Central memory CD8-positive, alpha-beta T cell (primary cell): ENCODE data around the gene EFNB1.
A peak's percentile ranks its signal among the peaks of the same experiment; 100 is the strongest.

Source experiments
- ATAC-seq: fragments of 150-1000 bp; cut with Tn5 transposase; replicated peaks from 2 replicates; pipeline ENCODE4 v1.10.0; 2022; ENCODE audit warnings: mild to moderate bottlenecking, moderate FRiP score, moderate number of reproducible peaks; ENCODE audit not compliant: poor library complexity, severe bottlenecking; ENCODE audit errors: extremely low read depth
- DNase-seq, 2 donors: peaks; one replicate each; pipeline ENCODE4 v3.0.0; 2021; ENCODE audit warnings: low spot score in 2 of 2
- H3K27ac Mint-ChIP-seq: one replicate; pipeline ENCODE4 v1.8.0; 2022; ENCODE audit warnings: low read depth, mild to moderate bottlenecking, moderate library complexity, mixed read lengths
- H3K27me3 Mint-ChIP-seq: one replicate; pipeline ENCODE4 v1.8.0; 2022; ENCODE audit warnings: mixed read lengths
- H3K36me3 Mint-ChIP-seq: one replicate; pipeline ENCODE4 v1.8.0; 2022; ENCODE audit warnings: mild to moderate bottlenecking, moderate library complexity, mixed read lengths; ENCODE audit not compliant: insufficient read depth
- H3K4me1 Mint-ChIP-seq: one replicate; pipeline ENCODE4 v1.8.0; 2022; ENCODE audit warnings: mixed read lengths
- H3K4me3 Mint-ChIP-seq: one replicate; pipeline ENCODE4 v1.8.0; 2022; ENCODE audit warnings: mild to moderate bottlenecking, moderate library complexity, mixed read lengths
- H3K9me3 Mint-ChIP-seq: one replicate; pipeline ENCODE4 v1.8.0; 2022; ENCODE audit warnings: mixed read lengths

Gene EFNB1

DNA sequence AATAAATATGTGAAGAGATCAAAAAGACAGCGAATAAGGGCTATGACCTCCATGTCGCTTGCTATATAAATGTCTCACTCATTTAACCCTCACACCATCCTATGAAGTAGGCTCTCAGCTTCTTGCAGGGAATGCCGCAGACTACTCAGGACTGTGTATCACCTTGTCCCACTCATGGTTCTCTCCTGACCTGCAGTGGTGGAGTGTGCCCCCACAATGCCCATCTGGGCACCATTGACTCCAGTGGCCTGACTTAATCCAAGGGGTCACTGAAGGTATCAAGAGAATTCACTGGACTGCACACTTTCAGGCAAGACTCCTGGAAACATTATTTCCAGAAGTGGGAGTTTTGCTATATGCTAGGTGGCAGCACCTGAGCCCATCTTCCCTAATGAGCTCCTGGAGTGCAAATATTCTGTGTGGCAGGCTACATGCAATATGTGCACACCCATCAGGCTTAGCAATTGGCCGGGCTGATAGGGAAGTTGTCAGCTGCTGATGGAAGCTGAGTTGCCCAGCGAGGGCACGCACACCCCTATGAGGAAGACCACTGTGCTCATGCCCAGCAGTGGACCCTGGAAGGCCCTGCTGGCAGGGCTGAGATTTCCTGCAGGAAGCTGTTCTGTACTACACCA lies 8.2 kb upstream of the EFNB1 start:
- Mint-ChIP-seq H3K27me3 (no peaks in the 10 kb centered on the region), H3K27ac (no peak overlapping the region), H3K4me1 (peaks cover 5% of the 10 kb centered on the region), H3K36me3 (no peaks in the 10 kb centered on the region), H3K9me3 (no peaks in the 10 kb centered on the region), H3K4me3 (no peak overlapping the region)
- DNase-seq: no peak
- no peak for ATAC-seq

DNA sequence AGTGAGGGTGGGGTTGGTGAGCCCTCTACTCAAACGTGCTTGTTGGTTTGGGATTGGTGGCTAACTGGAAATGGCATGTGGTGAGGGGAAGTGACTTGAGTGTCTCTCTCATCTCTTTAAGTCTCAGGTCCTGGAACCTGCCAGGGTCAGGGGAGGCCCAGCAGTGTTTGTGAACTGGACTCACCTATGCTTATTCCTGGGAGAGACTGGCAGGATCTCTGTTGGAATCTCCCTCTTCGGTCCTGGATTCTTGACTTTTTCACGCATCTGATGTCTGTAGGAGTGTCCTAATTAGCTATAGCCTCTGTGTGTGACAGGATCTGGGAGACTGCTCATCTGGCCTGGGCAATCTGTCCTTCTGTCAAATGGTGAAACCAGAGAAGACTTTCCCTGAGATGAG lies 7.2 kb upstream of the EFNB1 start:
- DNase-seq: no peak
- H3K9me3 Mint-ChIP-seq: no peaks in the 10 kb centered on the region
- H3K4me3 Mint-ChIP-seq: no peak overlapping the region
- no peak for ATAC-seq
- H3K36me3 Mint-ChIP-seq: no peaks in the 10 kb centered on the region
- no peaks in the 10 kb centered on the region for H3K27me3 Mint-ChIP-seq
- peaks cover 5% of the 10 kb centered on the region for H3K4me1 Mint-ChIP-seq
- no peak overlapping the region for H3K27ac Mint-ChIP-seq

DNA sequence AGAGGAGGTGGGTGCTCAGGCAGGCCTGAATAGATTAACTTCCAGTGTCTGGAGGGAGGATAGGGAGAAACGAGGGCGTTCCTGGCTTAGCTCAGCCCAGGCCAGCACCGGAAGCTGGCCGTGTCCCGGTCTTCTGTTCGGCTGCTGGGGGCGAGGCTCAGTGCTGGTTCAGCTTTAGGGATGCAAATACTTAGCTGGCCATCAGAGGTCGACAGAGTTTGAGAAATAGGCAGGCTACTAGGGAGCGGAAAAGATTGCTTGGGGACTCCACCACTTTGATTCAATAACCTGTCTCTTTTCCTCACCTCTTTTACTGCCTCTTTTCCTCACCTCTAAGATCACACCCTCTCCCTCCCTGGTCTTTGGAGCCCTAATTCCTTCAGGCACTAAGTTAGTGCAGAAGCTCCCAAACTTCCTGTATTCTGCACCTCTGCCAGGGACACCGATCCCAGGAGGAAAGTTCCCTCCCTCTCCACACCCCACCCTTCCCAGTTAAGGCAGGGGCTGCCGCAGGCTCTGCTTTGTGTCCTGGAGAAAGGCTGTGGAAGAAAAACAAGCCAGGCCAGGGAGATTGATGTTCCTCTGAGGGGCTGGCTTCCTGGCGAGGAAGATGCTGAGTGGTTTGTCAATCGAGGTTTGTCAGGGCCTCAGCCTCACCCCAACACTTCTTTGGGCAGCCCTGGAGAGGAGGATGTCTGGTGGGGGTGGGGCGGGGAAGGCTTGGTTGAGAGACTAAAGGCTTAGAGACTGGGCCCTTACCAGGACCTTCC lies 6.0 kb upstream of the EFNB1 start:
- H3K27ac Mint-ChIP-seq: no peak overlapping the region
- H3K27me3 Mint-ChIP-seq: no peaks in the 10 kb centered on the region
- no peak overlapping the region for H3K4me3 Mint-ChIP-seq
- H3K9me3 Mint-ChIP-seq: no peaks in the 10 kb centered on the region
- peaks cover 8% of the 10 kb centered on the region for H3K4me1 Mint-ChIP-seq
- DNase-seq (no peak), ATAC-seq (no peak)
- no peaks in the 10 kb centered on the region for H3K36me3 Mint-ChIP-seq

DNA sequence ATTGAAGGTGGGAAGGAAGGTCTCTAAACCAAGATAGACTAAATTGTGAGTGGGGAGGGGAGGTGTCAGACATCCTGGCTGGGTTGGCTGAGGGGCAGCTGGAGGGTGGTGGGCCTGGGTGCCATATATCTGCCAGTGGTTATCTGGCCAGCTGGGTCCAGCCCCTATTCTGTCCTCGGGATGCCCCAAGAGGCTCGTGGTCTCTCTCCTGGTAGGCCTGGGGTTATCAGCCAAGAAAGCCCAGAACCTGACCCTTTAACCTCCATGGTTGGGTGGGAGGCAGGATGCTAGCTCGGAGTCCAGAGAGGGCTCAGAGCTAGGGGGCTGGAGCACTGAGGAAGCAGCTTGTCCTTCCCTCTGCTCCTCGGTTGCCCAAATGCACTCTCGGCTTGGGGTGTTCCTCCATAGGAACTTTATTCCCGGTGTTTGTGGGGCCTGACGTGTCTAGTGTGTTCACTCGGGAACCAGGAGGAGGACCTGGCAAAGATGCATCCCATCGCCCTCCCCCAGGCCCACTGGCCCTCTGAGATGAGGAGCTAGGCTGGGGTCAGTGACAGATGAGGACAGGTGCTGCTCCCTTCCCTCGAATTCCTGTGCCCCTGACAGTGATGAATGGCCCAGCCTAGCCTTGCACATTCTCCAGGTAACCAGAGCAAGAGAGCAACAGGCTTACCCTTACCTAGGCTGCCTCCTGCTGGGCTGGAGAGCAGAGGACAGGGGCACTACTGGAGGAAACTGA lies 5.2 kb upstream of the EFNB1 start:
- Mint-ChIP-seq H3K4me3 (no peak overlapping the region), H3K4me1 (peaks cover 14% of the 10 kb centered on the region), H3K27me3 (no peaks in the 10 kb centered on the region), H3K27ac (no peak overlapping the region), H3K36me3 (peaks cover 1% of the 10 kb centered on the region), H3K9me3 (no peaks in the 10 kb centered on the region)
- DNase-seq: no peak
- no peak for ATAC-seq

DNA sequence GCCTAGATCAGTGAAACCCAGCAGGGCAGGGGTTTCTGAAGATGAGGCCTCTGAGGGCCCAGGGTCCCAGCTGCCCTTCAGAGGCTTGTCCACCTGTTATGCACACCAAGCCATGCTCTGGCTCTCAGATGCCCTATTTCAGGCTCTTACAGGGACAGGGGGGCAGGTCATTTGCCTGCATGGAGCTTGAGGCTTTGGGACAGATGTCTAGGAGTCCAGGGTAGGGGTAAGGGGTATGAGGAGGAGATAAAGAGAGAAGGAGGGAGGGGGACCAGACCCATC lies 4.7 kb upstream of the EFNB1 start:
- no peak for ATAC-seq
- H3K27ac Mint-ChIP-seq: no peak overlapping the region

DNA sequence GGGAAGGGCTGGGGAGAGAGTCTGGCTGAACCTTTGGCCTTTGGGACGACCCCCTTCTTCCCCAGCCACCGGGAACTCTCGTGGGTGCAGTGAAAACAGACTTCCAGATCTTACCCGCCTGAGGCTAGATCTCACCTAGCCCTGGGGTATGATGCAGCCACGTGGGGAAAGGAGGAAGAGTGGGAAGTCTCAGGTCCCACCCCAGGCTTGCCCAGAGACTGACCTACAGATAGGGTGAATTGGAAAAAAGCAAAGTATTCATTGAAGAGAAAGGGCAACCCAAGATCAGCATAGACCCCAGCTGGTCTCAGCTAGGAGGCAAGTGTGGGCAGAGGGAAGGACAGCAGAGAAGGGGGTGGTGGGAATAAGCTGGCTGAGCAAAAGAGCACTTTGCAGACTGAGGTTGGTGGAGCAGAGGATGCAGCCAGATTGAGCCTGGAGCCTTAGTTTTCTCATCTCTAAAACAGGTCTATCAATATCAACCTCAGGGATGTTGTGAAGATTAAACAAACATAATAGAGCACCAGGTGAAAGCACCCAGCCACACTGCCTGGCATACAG lies 4.2 kb upstream of the EFNB1 start:
- H3K9me3 Mint-ChIP-seq: no peaks in the 10 kb centered on the region
- no peak for ATAC-seq
- no peaks in the 10 kb centered on the region for H3K27me3 Mint-ChIP-seq
- no peak overlapping the region for H3K27ac Mint-ChIP-seq
- no peak overlapping the region for H3K4me3 Mint-ChIP-seq
- peaks cover 3% of the 10 kb centered on the region for H3K36me3 Mint-ChIP-seq
- DNase-seq: no peak
- peaks cover 19% of the 10 kb centered on the region for H3K4me1 Mint-ChIP-seq

More for the DNA sequence above, 4.7 kb upstream of the EFNB1 start:
- H3K36me3 Mint-ChIP-seq: peaks cover 3% of the 10 kb centered on the region
- no peaks in the 10 kb centered on the region for H3K27me3 Mint-ChIP-seq
- no peaks in the 10 kb centered on the region for H3K9me3 Mint-ChIP-seq
- peaks cover 19% of the 10 kb centered on the region for H3K4me1 Mint-ChIP-seq
- no peak overlapping the region for H3K4me3 Mint-ChIP-seq
- DNase-seq: no peak

DNA sequence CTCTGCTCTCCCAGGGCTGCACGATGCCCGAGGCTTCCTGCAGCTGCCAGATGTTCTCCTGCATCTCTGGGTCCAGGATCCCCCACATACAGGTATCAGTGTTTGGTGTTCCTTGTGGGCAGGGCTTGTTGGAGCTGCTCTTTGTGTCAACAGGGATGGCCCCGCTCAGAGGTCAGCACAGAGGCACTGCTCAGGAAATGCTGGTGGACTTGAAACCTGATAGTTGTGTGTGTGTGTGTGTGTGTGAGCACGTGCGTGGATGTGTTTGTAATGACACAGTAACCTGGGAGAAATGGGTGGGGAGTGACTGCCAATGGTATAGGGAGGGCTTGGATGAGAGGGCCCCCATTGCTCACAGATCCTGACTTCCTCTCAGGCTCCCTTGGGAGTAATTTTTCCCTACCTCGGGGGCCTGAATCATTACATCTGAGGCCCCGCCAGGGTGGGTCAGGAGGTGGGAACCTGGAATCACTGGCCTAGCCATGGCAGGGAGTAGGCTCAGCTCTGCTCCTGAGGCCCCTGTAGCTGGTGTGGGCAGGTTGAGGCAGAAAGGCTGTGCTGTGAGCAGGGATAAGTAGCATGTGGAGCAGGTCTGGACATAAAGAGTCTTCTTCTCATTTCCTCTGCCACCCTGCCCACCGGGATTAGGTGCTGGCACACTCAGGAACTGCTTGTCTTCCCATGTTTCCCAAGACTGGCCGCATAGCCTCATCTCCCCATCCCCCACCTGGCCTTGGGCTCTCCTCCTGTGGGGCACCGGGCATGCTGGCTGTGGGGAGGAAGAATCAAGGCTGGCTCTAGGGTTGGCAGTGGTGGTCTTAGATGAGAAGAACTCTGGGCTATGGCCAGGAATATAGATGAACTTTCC lies 2.5 kb upstream of the EFNB1 start:
- Mint-ChIP-seq H3K9me3 (no peaks in the 10 kb centered on the region), H3K4me1 (peaks cover 22% of the 10 kb centered on the region), H3K27ac (no peak overlapping the region), H3K4me3 (no peak overlapping the region), H3K27me3 (no peaks in the 10 kb centered on the region), H3K36me3 (peaks cover 3% of the 10 kb centered on the region)
- DNase-seq (no peak), ATAC-seq (no peak)

DNA sequence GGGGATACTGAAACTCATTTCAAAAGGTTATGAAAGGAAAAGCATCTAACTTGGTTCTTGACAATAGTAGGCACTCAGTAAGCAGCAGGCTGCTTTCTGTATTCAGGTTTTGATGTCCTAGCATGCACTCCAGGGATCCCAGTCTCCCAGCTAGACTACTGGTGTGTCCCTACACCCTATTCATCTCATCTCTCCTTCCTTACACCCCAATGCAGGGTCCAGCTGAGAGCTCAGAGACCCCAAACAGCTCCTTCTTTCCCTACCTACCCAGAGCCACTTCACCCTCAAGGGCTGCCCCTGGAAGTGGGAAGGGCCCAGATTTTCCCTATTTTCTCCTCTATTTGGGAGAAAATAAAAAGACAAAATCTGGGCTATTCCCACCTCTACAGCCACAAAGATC lies 1.6 kb upstream of the EFNB1 start:
- H3K4me3 Mint-ChIP-seq: peak overlapping the region; percentile 94
- H3K27ac Mint-ChIP-seq: no peak overlapping the region
- DNase-seq (no peak), ATAC-seq (no peak)
- H3K27me3 Mint-ChIP-seq: no peaks in the 10 kb centered on the region
- peaks cover 3% of the 10 kb centered on the region for H3K36me3 Mint-ChIP-seq
- H3K4me1 Mint-ChIP-seq: peaks cover 30% of the 10 kb centered on the region
- no peaks in the 10 kb centered on the region for H3K9me3 Mint-ChIP-seq

DNA sequence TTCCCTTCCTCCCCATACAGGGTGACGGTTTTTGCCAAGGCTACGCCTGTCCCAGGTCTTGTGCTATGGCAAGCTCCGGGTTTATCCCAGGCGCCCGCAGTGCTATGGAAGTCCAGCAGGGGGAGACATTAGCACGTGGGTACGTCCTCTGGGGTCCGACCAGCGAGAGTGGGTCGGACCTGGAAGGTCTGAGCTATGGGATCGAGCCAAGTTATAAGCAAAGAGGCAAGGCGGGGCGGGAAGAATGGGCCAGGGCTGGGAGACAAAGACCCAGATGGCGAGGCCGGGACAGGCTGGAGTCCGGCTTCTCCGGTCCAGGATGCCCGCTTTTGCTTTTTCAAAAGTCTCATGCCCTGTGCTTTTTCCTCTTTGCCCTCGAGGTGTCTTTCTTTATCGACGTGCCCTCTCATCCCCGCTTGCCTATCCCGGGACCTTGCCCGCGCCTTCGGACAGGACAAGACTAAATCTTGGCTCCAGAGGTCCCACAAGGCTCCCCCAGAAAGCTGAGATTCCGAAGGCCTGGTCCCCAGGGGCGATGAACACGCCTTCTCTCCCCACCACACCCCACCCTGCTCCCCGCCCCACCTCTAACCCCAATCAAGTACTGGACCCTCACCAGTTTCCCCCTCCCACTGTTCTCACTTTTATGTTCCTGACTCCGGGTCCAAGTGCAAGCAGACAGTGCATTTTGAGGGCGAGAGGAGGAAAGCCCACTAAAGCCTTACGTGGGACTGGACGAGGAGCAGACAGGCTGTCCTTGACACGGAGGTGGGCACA lies 785 bp upstream of the EFNB1 start:
- peak overlapping the region; percentile 74 for H3K27ac Mint-ChIP-seq
- peak; percentile 55 for DNase-seq
- peaks cover 27% of the 10 kb centered on the region for H3K4me1 Mint-ChIP-seq
- peak overlapping the region; percentile 94 for H3K4me3 Mint-ChIP-seq
- peak; percentile 4 for ATAC-seq
- H3K36me3 Mint-ChIP-seq: peaks cover 3% of the 10 kb centered on the region
- H3K27me3 Mint-ChIP-seq: no peaks in the 10 kb centered on the region
- no peaks in the 10 kb centered on the region for H3K9me3 Mint-ChIP-seq

DNA sequence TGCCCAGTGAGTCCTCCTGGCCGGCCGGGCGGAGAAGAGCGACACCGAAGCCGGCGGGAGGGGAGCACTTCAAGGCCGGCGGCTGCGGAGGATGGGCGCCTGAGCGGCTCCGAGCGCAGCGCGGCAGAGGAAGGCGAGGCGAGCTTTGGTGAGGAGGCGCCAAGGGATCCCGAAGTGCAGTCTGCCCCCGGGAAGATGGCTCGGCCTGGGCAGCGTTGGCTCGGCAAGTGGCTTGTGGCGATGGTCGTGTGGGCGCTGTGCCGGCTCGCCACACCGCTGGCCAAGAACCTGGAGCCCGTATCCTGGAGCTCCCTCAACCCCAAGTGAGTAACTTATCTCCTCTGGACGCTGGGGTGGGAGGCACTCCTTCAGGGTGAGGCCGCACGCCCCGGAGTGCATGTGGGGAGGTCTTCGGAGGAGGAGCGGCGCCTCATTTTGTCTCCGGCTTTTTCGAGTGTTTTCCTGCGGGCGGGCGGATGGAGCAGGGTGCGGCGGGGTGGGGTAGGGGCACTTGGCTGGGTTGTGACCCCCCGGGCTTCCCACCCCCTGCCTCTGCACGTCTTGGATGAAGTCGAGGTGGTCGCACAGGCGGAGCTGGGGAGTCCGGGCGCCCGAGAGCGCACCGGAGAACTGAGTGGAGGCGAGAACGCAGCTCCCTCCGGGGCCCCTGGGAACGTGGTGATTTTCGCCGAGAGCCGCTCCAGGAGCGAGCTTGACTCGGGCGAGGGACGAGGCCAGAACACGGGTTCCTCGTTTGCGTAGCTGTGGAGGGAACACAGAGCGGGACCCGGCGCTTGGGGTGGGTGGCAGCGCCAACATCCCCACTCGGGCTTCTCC lies 979 bp downstream of the EFNB1 start:
- Mint-ChIP-seq H3K27ac (peak overlapping the region; percentile 80), H3K27me3 (no peaks in the 10 kb centered on the region), H3K4me3 (peak overlapping the region; percentile 94), H3K9me3 (no peaks in the 10 kb centered on the region), H3K4me1 (peaks cover 27% of the 10 kb centered on the region), H3K36me3 (peaks cover 3% of the 10 kb centered on the region)
- ATAC-seq (no peak), DNase-seq (no peak)
